ENCODE data around the gene EIF5.

DNA sequence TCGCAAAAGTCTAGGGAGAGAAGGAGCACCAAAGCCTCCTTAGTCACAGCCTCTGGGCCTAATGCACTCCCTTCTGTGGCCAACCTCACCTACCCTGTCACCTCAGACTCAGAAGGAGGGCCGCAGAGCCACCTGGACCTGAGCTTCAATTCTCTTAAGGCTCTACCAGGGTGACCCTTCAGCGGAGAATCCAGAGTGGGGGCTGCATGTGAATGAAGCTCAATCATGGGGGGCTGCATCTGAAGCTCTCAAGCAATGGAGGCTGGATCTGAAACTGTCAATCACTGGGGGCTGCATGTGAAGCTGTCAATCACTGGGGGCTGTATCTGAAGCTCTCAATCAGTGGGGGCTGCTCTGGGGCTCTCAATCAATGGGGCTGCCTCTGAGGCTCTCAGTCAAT lies 43.1 kb upstream of the EIF5 start:
- TF ChIP-seq CTCF (IDR thresholded peaks at IDR 0.05) = no peak
- TF ChIP-seq POLR2A (IDR thresholded peaks at IDR 0.05) = no peak
